ENCODE measurements around the gene PDZD8.

Gene PDZD8

DNA sequence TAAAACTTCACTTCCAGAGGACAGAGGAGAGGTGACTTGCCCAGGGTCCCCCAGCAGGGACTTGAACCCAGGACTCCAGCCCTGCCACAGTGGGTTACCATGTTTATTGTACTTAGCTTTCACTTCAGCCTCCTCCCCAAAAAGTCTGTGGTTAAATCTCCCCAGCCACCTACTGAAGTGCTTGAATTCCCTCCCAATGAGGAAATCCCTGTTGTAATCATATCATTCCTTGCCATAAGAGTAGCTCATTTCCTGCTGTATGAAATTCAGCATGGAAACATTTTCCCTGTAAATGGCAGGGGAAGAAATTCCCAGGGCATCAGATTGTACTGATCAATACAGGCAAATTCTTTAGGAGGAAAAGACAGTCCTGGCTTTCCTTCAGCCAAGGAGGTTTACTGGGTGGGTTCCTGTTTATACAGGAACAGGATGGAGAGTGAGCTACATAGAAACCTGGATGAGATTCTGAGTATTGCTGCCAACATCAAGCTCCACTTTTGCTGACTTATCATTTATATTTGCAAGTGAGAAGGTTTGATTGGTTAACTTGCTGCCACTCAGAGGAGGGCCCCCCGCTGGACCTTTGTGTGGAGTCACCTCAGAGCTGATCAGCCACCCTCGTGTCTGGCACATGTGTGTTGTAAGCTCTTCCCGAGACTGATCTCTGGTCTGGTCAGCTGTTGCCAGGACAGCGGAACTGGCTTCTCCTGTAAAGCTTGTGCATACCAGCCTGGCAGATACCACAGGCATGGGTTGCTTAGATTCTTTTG, 16.4 kb upstream of the PDZD8 start:
- no peak for DNase-seq (ENCODE audit: low spot score)

GRCh38 chr10:117390420-117390819, 15.2 kb upstream of the PDZD8 start:
- no peak for DNase-seq (ENCODE audit: low spot score)

DNA sequence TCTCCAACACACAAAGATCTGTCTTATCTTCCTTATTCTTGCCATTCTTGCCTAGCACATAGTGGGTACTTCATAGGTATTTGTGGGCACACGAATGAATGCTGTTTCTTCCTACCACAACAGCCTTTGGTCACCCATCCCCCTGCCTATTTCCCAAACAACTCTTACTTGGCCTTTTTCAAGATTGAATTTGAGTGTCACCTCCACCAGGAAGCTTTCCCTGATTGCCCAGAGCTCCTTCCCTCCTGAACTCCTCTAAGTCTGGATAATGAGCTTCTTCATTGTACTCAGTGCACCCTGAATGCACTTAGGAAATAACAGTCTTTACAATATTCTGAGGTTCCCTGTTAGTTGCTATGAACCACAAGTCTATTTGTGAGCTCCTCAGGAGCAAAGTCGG, 11.6 kb upstream of the PDZD8 start:
- DNase-seq (ENCODE audit: low spot score), result no peak

DNA sequence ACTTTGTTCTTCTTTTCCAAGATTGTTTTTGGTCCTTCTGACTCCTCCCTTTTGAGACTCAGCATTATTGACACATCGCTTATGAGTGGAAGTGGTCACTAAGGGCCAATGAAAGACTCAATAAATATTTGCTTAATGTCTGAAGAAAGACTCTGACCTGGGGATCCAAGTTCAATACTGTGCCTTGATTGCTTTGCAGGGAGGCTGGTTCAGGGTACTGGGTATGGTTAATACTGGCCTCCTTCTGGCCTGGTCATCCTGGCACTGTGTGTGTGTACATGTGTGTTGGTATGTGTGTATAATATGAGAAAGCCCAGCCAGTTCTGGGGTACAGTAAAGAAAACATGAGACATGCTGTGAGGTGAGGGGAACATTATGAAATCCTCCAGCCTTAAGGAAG, 7.6 kb upstream of the PDZD8 start:
- DNase-seq (ENCODE audit: low spot score), result peak; percentile 14

DNA sequence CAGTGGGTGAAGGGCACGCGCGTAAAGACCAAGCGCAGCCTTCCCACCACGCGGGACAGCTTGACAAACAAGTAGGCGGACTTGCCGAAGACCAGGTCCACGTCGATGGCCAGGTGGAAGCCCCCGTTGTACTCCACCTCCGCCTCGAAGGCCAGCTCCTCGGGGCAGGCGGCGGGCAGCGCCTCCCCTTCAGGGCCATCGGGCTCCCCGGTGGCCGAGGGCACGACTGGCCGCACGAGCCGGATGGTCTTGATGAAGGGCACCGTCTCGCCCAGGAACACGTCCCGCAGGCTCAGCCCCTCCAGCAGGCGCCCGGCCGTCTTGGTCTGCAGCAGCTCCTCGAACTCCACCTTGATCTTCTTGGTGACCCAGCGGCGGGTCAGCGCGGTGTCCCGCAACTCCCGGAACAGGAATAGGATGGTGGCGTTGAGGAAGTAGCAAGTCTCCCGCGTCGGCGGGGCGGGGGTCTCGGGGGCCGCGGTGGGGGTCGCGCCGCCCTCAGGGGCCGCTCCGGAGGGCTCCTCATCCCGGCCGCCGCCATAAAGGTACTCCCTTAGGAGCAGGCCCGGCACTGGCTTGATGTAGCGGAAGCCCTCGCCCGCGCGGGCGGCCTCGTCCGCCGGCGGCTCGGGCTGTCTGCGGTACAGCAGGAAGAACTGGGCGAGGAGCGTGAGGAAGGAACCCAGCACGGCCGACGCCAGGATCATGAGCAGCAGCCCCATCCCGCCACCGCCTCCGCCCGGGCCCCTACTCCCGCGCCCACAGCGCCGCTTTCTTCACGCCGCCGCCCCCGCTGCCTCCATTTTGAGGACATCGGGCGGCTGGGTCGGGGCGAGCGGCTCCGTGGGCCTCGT, 507 bp downstream of the PDZD8 start:
- DNase-seq (ENCODE audit: low spot score), result peak; percentile 45

- DNase-seq (ENCODE audit: low spot score), result peak; percentile 30
These were observed 1.3 kb downstream of the PDZD8 start for GRCh38 chr10:117373823-117374505.

- DNase-seq (ENCODE audit: low spot score), result no peak
These were observed 5.0 kb downstream of the PDZD8 start for GRCh38 chr10:117370205-117370604.

DNA sequence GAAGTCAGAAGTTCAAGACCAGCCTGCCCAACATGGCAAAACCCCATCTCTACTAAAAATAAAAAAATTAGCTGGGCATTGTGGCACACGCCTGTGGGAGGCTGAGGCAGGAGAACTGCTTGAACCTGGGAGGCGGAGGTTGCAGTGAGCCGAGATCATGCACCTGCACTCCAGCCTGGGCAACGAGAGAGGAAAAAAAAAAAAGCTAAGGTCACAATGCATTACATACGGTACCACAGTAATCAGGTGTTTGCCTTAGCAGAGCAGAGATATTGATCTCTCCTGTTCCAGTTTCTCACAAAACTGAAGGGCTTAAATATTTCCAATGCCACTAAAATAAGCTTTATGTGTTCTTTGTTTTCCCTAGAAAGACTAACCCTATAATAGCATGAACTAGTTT, 7.5 kb downstream of the PDZD8 start:
- no peak for DNase-seq (ENCODE audit: low spot score)

GRCh38 chr10:117366741-117367140, 8.5 kb downstream of the PDZD8 start:
- no peak for DNase-seq (ENCODE audit: low spot score)

DNA sequence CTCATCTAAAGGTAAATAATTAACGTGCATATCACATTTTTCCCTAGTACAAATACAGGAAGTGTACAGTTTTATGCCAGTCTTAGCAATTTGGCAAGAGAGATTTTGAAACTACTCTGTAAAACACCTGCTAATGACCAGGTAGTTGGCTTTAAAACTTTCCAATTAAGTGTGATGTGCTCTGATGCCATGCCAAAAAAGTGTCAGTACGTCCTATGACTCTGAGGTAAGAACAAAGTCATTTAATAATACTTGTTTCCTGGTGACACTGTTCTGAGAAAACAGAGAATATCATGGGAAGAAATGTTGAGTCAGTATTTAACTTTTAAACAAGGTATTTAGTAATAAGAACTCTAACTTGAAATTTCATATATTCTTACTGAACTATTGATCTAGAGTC, 9.6 kb downstream of the PDZD8 start:
- DNase-seq (ENCODE audit: low spot score), result no peak

DNA sequence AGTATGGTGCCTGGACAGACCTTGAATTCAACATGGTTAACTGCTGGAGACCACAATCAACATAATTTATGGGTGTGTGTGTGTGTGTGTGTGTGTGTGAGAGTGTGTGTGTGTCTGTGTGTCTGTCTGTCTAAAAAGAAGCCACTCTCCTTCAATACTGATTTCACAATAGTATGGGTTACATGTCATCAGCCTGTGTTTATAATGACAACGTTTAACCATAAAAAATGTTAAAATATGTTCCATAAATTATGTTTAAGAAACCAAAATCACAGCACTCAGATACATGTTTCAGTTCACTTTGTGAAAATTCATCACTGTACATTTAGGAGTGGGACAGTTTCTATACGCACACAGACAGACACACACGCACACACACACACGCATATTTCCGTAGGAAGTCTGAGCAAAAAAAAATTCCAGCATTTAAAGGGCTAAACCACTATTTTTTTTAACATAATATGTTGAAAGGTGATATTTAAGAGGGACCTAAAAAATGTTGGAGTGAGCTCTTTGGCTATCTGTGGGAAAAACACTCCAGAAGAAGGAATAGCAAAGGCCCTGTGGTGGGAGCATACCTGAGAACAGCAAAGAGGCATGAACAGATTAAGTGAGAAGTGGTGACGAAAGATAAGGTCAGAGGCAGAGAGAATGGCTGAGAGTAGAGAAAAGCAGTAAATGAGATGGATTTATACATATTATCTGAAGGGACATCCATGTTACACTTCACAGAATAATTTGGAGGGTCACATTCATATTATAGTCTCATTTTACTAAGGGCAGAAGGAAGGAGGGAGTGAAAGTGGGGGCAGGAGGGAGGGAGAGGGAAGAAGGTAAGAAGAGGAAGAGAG, 10.9 kb downstream of the PDZD8 start:
- DNase-seq (ENCODE audit: low spot score), result no peak

- DNase-seq (ENCODE audit: low spot score), result no peak
These were observed 12.2 kb downstream of the PDZD8 start for GRCh38 chr10:117363028-117363427.

- no peak for DNase-seq (ENCODE audit: low spot score)
These were observed 12.9 kb downstream of the PDZD8 start for GRCh38 chr10:117362313-117362712.

DNA sequence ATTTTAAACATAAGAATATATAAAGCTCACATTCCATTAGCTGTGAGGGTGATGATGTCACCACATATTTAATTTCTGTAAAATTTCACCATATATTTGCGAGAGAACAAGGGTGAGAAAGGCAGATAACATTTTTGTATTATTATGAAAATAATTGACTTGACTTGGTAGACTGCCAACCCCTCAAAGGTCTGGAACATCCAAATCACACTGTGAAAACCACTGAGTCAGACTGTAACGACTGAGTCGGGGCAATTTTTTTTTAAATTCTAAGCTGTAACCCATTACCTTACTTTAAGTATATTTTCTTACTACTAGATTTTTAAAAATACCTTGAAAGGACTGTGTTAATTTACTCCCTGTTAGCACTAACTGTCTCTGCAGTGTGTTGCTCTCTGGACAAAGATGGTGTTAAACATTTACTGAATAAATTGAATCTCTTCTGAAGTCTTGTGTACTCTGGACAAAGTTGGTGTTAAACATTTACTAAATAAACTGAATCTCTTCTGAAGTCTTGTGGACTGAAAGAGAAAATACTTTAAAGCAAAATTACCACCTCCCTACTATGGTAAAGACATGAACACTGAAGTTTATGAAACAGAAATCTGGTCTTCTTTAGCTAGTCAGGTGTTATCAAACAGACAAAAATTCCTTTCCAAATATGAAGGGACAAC, 14.1 kb downstream of the PDZD8 start:
- DNase-seq (ENCODE audit: low spot score), result peak; percentile 19

DNA sequence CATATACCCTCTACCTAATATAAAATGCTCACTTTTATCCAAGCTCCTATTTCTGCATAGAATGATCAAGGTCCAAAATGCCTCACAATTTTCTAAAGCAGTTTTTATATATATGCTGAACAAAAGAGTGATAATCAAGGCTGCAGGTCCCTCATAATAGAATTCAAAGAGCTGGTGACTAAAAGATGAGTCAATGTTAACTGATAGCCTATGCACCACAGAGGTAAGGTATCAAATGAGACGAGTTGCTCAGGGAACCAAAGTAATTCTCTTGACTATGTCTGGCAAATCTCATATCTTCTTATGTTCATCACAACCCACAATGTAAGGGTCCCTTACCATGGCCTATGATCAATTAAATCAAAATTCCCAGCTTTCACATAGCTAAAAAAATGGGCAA, 15.2 kb downstream of the PDZD8 start:
- DNase-seq (ENCODE audit: low spot score), result no peak

GRCh38 chr10:117355072-117355471, 20.2 kb downstream of the PDZD8 start:
- no peak for DNase-seq (ENCODE audit: low spot score)

- DNase-seq (ENCODE audit: low spot score), result no peak
These were observed 21.6 kb downstream of the PDZD8 start for GRCh38 chr10:117353684-117354083.

DNA sequence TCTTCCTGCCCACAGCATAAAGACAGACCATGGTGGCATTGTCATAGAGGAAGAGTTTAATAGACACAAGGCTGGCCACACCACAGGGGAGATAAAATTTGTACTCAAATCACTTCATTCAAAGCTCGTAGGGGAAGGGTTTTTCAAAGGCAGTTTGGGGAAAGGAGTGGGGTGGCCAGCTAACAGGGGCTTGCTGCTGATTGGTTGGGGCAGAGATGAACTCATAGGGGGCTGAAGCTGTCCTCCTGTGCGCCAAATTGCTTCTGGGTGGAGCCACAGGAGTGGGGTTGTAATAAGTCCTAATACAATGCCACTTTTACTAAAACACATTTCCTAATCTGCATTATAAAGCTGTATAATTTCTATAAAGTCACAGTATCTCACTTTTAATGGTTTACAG, 22.5 kb downstream of the PDZD8 start:
- no peak for DNase-seq (ENCODE audit: low spot score)

DNA sequence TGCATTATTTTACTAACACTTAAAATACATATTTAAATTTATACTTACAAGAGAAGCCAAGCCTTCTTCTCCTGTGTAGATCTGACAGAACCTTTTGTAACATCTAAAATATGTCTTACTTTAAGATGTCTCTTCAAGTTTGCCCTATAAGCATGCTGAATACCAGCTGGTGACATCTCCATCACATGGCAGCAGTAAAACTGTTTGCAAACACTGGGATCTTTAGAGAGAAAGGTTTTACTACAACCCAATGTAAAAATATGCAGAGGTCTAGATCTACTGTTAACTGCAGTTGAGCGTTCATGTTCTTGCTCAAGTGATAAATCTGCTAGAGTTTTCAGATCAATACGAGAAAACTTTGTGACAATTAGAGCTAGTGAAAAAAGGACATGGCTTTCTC, 23.2 kb downstream of the PDZD8 start:
- no peak for DNase-seq (ENCODE audit: low spot score)

DNA sequence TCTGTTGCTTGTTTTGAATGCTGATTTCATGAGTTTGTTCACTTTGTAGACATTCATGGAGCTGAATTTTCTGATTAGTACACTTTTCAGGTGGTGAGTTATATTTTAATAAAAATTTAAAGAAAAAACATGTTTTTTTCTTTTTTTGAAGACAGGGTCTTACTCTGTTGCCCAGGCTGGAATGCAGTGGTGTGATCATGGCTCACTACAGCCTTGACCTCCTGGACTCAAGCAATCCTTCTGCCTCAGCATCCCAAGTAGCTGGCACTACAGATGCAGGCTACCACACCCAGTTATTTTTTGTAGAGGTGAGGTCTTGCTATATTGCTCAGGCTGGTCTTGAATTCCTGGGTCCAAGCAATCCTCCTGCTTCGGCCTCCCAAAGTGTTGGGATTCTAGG, 23.7 kb downstream of the PDZD8 start:
- DNase-seq (ENCODE audit: low spot score), result no peak

- DNase-seq (ENCODE audit: low spot score), result no peak
These were observed 24.3 kb downstream of the PDZD8 start for GRCh38 chr10:117350909-117351308.

Data from HuH-7 (cell line).